H1 (cell line): ENCODE data around the gene ISG20L2. TPM values are rescaled to one million over a fixed set of nuclear protein-coding genes. Genes with fewer than 3 reads are reported as not detected.

ENCODE experiments used
- BCL11A ChIP-seq, 2 experiments: IDR thresholded peaks; one replicate each; pipeline ENCODE4 v1.6.1; 2011; ENCODE audit warnings: low read depth in 2 of 2, low read length in 2 of 2, mild to moderate bottlenecking in 2 of 2
- BRCA1 ChIP-seq: IDR thresholded peaks from 2 replicates; pipeline ENCODE4 v1.6.1; 2012; ENCODE audit warnings: low read depth, low read length, improper control_type of control experiment
- CBX5 ChIP-seq: fragments of 300-800, 300-1000 bp; sonication (generic); IDR thresholded peaks from 2 replicates; pipeline ENCODE4 v1.7.1; 2016; ENCODE audit warnings: antibody characterized with exemption, low read length, low read depth
- CREB1 ChIP-seq: IDR thresholded peaks from 2 replicates; pipeline ENCODE4 v1.6.1; 2012; ENCODE audit warnings: inconsistent platforms
- EP300 ChIP-seq, 2 experiments: IDR thresholded peaks; 1 replicate in 1 of 2; 2 replicates in 1 of 2; pipeline ENCODE4 v1.6.1; 2011 to 2012; ENCODE audit warnings: low read depth in 2 of 2, low read length in 2 of 2, mild to moderate bottlenecking in 2 of 2, borderline replicate concordance in 1 of 2, inconsistent platforms in 1 of 2, moderate library complexity in 1 of 2
- FOSL1 ChIP-seq: IDR thresholded peaks from 2 replicates; pipeline ENCODE4 v1.6.1; 2011; ENCODE audit warnings: mild to moderate bottlenecking, low read depth, low read length, moderate library complexity; ENCODE audit not compliant: insufficient read depth
- KDM5A ChIP-seq: fragments of 200-600 bp; IDR thresholded peaks from 2 replicates; pipeline ENCODE4 v1.7.1; 2012; ENCODE audit warnings: mild to moderate bottlenecking, low read length, inconsistent platforms, mixed read lengths
- NANOG ChIP-seq: IDR thresholded peaks from 2 replicates; pipeline ENCODE4 v1.6.1; 2011; ENCODE audit warnings: low read length, low read depth, mild to moderate bottlenecking, inconsistent platforms; ENCODE audit not compliant: insufficient read depth, poor library complexity, severe bottlenecking
- PHF8 ChIP-seq: fragments of 200-600 bp; sonication (generic); conservative IDR thresholded peaks from 2 replicates; pipeline ENCODE4 v1.7.1; 2012; ENCODE audit warnings: low read depth, mild to moderate bottlenecking, inconsistent platforms, low read length, moderate library complexity
- RAD21 ChIP-seq, 2 experiments: IDR thresholded peaks in 1 of 2; conservative IDR thresholded peaks in 1 of 2; 2 replicates each; pipeline ENCODE4 v1.6.1; 2011; ENCODE audit warnings: low read depth in 2 of 2, low read length in 2 of 2, improper control_type of control experiment in 1 of 2, inconsistent platforms in 1 of 2, mild to moderate bottlenecking in 1 of 2, moderate library complexity in 1 of 2
- RNF2 ChIP-seq: fragments of 200-900, 300-1000 bp; sonication (generic); IDR thresholded peaks from 2 replicates; pipeline ENCODE4 v1.7.1; 2016; ENCODE audit warnings: borderline replicate concordance, low read depth, mild to moderate bottlenecking, antibody characterized with exemption, low read length; ENCODE audit not compliant: poor library complexity, severe bottlenecking; ENCODE audit errors: missing control alignments
- SAP30 ChIP-seq: fragments of 300-600 bp; sonication (generic); IDR thresholded peaks from 2 replicates; pipeline ENCODE4 v1.7.1; 2012; ENCODE audit warnings: low read length, moderate library complexity, mild to moderate bottlenecking, inconsistent platforms; ENCODE audit not compliant: insufficient read depth, insufficient replicate concordance
- SUZ12 ChIP-seq: fragments of 200-600 bp; sonication (generic); IDR thresholded peaks from 2 replicates; pipeline ENCODE4 v1.6.1; 2012; ENCODE audit warnings: mild to moderate bottlenecking, inconsistent platforms, low read length, moderate library complexity, mixed read lengths
- TCF12 ChIP-seq: IDR thresholded peaks from 2 replicates; pipeline ENCODE4 v1.6.1; 2011; ENCODE audit warnings: low read depth, mild to moderate bottlenecking, low read length
- polyA plus RNA-seq, 7 experiments: library from polyadenylated mRNA; depleted of rRNA in 3 of 7; stranded (reverse) in 5 of 7; unstranded in 2 of 7; fragments of >200 nt in 5 of 7; fragments of 200-250 nt in 2 of 7; gene quantifications; 1 replicate in 5 of 7; 2 replicates in 1 of 7; 4 replicates in 1 of 7; pipeline versions ENCODE4 v1.2.1 to v1.2.3, GENCODE V29; 2011 to 2013; ENCODE audit warnings: missing spikeins in 2 of 7, mixed read lengths in 2 of 7
- total RNA-seq: library from RNA; stranded (reverse); fragmentation: NEBNext Ultra II Directional; extraction: Animal tissue kit (Norgen Biotek cat#: 25700); gene quantifications from 2 replicates; pipeline ENCODE4 v1.2.1, GENCODE V29; 2021
- TF ChIP-seq, protein P1 (sequence below), 3 experiments: IDR thresholded peaks; 1 replicate in 2 of 3; 2 replicates in 1 of 3; pipeline versions ENCODE4 v1.5.1 to v1.6.1; 2011; ENCODE audit warnings: low read length in 3 of 3, mild to moderate bottlenecking in 3 of 3, inconsistent platforms in 2 of 3, low read depth in 1 of 3, moderate library complexity in 1 of 3; ENCODE audit not compliant: insufficient read depth in 1 of 3; ENCODE audit errors: control extremely low read depth in 1 of 3
- TF ChIP-seq, protein P2 (sequence below): IDR thresholded peaks from 2 replicates; pipeline ENCODE4 v1.6.1; 2011; ENCODE audit warnings: low read length, improper control_type of control experiment

ISG20L2 gene
- total and polyA plus RNA-seq, 2 of the 8 experiments (the other 6 are each of a cell fraction or from before 2014, with no cell fraction given): 47.5 to 53.0 TPM

DNA sequence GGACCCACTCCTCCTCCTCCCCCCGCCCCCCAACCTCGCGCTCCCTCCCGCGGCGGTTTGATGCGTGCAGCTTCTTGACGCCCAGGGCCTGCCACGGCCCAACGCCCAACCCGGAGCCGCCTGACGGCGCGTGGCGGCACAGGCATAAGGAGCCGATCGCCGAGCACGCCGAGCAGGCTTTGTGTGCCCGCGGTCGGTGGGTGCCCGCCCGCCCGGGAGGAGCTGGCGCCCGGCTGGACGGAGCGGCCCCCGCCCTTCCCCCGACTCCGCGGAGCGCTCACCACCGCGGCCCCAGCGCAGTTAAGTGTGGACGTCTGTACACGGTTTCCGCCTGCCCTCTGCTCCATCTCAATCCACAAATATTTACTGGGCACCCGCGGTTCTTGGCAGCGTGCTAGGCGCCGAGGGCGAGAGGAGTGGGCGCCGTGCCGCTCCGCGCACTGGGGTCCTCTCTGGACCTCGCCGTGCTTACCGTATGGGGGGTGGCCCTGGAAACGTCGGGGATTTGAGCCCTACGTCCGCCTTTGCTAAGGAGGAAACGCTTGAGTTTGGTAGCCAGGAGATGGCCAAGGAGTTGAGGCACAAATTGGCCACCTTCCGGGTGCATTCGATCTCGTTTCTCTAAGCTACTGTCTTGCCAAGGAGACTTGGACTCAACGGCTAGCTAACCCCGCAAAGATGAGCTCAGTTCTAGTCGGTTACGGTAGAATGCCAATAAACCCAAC lies 23.4 kb upstream of the ISG20L2 start (continued):
- TF ChIP-seq, protein P1, sequence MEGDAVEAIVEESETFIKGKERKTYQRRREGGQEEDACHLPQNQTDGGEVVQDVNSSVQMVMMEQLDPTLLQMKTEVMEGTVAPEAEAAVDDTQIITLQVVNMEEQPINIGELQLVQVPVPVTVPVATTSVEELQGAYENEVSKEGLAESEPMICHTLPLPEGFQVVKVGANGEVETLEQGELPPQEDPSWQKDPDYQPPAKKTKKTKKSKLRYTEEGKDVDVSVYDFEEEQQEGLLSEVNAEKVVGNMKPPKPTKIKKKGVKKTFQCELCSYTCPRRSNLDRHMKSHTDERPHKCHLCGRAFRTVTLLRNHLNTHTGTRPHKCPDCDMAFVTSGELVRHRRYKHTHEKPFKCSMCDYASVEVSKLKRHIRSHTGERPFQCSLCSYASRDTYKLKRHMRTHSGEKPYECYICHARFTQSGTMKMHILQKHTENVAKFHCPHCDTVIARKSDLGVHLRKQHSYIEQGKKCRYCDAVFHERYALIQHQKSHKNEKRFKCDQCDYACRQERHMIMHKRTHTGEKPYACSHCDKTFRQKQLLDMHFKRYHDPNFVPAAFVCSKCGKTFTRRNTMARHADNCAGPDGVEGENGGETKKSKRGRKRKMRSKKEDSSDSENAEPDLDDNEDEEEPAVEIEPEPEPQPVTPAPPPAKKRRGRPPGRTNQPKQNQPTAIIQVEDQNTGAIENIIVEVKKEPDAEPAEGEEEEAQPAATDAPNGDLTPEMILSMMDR (IDR thresholded peaks at IDR 0.05; ENCODE audit: control extremely low read depth in 1 of 3, insufficient read depth in 1 of 3, low read depth in 1 of 3, low read length in 3 of 3): no peak; a peak in 1 of 4 replicates
- TF ChIP-seq EP300 (IDR thresholded peaks at IDR 0.05; ENCODE audit: borderline replicate concordance in 1 of 2, low read depth in 2 of 2, low read length in 2 of 2) (peak in 1 of 2 experiments; percentile 84; a peak in 1 of 3 replicates), RAD21 (IDR thresholded peaks at IDR 0.05 in 1 of 2, conservative IDR thresholded peaks at IDR 0.05 in 1 of 2; ENCODE audit: low read depth in 2 of 2, low read length in 2 of 2) (no peak), KDM5A (0 out of 2 replicates have a peak, but pooled peaks have one; percentile 12), FOSL1 (peak; percentile 65; the same call in 1 of the 2 replicates), BRCA1 (no peak), SAP30 (peak; percentile 63), TCF12 (no peak), CBX5 (no peak), NANOG (peak; percentile 49), SUZ12 (no peak), RNF2 (no peak), CREB1 (peak; percentile 79), PHF8 (peak; percentile 86), BCL11A (IDR thresholded peaks at IDR 0.05; ENCODE audit: low read depth in 2 of 2, low read length in 2 of 2) (no peak)
- TF ChIP-seq, protein P2, sequence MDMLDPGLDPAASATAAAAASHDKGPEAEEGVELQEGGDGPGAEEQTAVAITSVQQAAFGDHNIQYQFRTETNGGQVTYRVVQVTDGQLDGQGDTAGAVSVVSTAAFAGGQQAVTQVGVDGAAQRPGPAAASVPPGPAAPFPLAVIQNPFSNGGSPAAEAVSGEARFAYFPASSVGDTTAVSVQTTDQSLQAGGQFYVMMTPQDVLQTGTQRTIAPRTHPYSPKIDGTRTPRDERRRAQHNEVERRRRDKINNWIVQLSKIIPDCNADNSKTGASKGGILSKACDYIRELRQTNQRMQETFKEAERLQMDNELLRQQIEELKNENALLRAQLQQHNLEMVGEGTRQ: no peak
